ENCODE data around the gene CST9L. TPM values are rescaled to one million over a fixed set of nuclear protein-coding genes. Genes with fewer than 3 reads are reported as not detected.

CST9L gene
- total and polyA plus RNA-seq, 2 of the 13 experiments (the other 11 are each of a cell fraction or from before 2014, with no cell fraction given), result 0.15 TPM; not detected in 1

- Histone ChIP-seq H3K27me3 (ENCODE audit: control insufficient read depth in 1 of 2, insufficient read depth in 2 of 2, low read length in 2 of 2) (peaks cover 2 to 16% of the 10 kb centered on the region in 2 experiments; a peak in 4 of 5 replicates), H3K4me1 (ENCODE audit: insufficient read depth, low read length) (peaks cover 29% of the 10 kb centered on the region), H3K4me3 (replicated peaks in 1 of 3; ENCODE audit: insufficient read depth in 1 of 3, low read depth in 2 of 3, low read length in 3 of 3) (peak overlapping the region in 1 of 3 experiments; percentile 43; a peak in 1 of 6 replicates), H3K9me3 (ENCODE audit: low read length) (no peaks in the 10 kb centered on the region), H4K20me1 (ENCODE audit: insufficient read depth, low read length) (no peaks in the 10 kb centered on the region), H2AFZ (ENCODE audit: low read length) (peak overlapping the region; percentile 39), H3K9ac (ENCODE audit: insufficient read depth, low read depth, low read length) (peak overlapping the region; percentile 59), H3K36me3 (replicated peaks in 1 of 2; ENCODE audit: control insufficient read depth in 1 of 2, insufficient read depth in 2 of 2, low read length in 2 of 2) (no peaks in the 10 kb centered on the region), H3K4me2 (ENCODE audit: low read depth, low read length) (peak overlapping the region; percentile 67), H3K27ac (ENCODE audit: extremely low read length, insufficient read depth, low read length) (no peak overlapping the region), H3K79me2 (ENCODE audit: insufficient read depth, low read length) (no peaks in the 10 kb centered on the region)
- in situ Hi-C loops (cut with HindIII; ENCODE audit: extremely low pct_ligation_motif_present, low pct_unique_long_range_greater_than_20kb), result loop anchor here (5.0 kb wide), 1 partner anchor 166 kb away; no protein-coding TSS in a partner anchor
- no TSS peak for BruUV-seq (replicated peaks)
- FAIRE-seq, result no peak
- DNase-seq (ENCODE audit: low spot score), result peak; percentile 44
- peak; percentile 70 for ATAC-seq
- POLR2A ChIA-PET, result interaction anchor here (0.8 to 4.0 kb wide), 11 partner anchors 12 to 167 kb away, joined by 3 to 22 read pairs (median 5); partner anchors contain the start of gene CST3
- intact Hi-C loops (cut with micrococcal nuclease; ENCODE audit: unreplicated experiment), result loop anchor here (5.0 kb wide), 1 partner anchor 246 kb away; the partner anchor contains the start of gene GZF1
- CTCF ChIA-PET (ENCODE audit: low intra/inter-chr PET ratio, low total read pairs), result interaction anchor here (1.7 kb wide), 1 partner anchor 166 kb away, joined by 6 read pairs; no protein-coding TSS in a partner anchor
- 28% methylated on average over 18 of the region's 18 CpGs for WGBS (ENCODE audit: low lambda C conversion rate)
- TF ChIP-seq SOX6 (IDR thresholded peaks at IDR 0.05) (no peak), SOX6 (CRISPR knock-in tag; IDR thresholded peaks at IDR 0.05) (0 out of 2 replicates have a peak, but pooled peaks have one; percentile 9), ZFYVE20 (CRISPR knock-in tag; IDR thresholded peaks at IDR 0.05; ENCODE audit: borderline replicate concordance, low read depth) (no peak), KLF16 (CRISPR knock-in tag; IDR thresholded peaks at IDR 0.05) (no peak), ZIK1 (CRISPR knock-in tag; IDR thresholded peaks at IDR 0.05; ENCODE audit: borderline replicate concordance, low read depth) (no peak), ZNF776 (CRISPR knock-in tag; IDR thresholded peaks at IDR 0.05) (no peak), TCF7 (IDR thresholded peaks at IDR 0.05; ENCODE audit: low read depth) (peak; percentile 68; the same call in 1 of the 2 replicates), TEAD3 (CRISPR knock-in tag; optimal IDR thresholded peaks at IDR 0.05; ENCODE audit: borderline replicate concordance) (peak; percentile 59), ZNF788 (CRISPR knock-in tag; IDR thresholded peaks at IDR 0.05; ENCODE audit: borderline replicate concordance) (peak; percentile 49; the same call in 1 of the 2 replicates), ZFP37 (CRISPR knock-in tag; IDR thresholded peaks at IDR 0.05; ENCODE audit: borderline replicate concordance) (no peak), ZNF432 (CRISPR knock-in tag; IDR thresholded peaks at IDR 0.05; ENCODE audit: borderline replicate concordance) (no peak), ZNF839 (CRISPR knock-in tag; IDR thresholded peaks at IDR 0.05; ENCODE audit: borderline replicate concordance) (0 out of 2 replicates have a peak, but pooled peaks have one; percentile 43), ISX (CRISPR knock-in tag; conservative IDR thresholded peaks at IDR 0.05) (no peak), HNRNPH1 (optimal IDR thresholded peaks at IDR 0.05; ENCODE audit: low read depth, low read length) (no peak), ZNF274 (CRISPR knock-in tag; IDR thresholded peaks at IDR 0.05) (peak; percentile 28; the same call in 1 of the 2 replicates), ETV6 (CRISPR knock-in tag; conservative IDR thresholded peaks at IDR 0.05) (peak; percentile 66; the same call in 1 of the 2 replicates), ZNF616 (CRISPR knock-in tag; IDR thresholded peaks at IDR 0.05; ENCODE audit: low read depth) (no peak), MLXIP (CRISPR knock-in tag; IDR thresholded peaks at IDR 0.05; ENCODE audit: borderline replicate concordance) (no peak), GABPB1 (CRISPR knock-in tag; IDR thresholded peaks at IDR 0.05) (0 out of 2 replicates have a peak, but pooled peaks have one; percentile 4)
- TF ChIP-seq, protein P1, sequence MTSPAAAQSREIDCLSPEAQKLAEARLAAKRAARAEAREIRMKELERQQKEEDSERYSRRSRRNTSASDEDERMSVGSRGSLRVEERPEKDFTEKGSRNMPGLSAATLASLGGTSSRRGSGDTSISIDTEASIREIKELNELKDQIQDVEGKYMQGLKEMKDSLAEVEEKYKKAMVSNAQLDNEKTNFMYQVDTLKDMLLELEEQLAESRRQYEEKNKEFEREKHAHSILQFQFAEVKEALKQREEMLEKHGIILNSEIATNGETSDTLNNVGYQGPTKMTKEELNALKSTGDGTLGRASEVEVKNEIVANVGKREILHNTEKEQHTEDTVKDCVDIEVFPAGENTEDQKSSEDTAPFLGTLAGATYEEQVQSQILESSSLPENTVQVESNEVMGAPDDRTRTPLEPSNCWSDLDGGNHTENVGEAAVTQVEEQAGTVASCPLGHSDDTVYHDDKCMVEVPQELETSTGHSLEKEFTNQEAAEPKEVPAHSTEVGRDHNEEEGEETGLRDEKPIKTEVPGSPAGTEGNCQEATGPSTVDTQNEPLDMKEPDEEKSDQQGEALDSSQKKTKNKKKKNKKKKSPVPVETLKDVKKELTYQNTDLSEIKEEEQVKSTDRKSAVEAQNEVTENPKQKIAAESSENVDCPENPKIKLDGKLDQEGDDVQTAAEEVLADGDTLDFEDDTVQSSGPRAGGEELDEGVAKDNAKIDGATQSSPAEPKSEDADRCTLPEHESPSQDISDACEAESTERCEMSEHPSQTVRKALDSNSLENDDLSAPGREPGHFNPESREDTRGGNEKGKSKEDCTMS (CRISPR knock-in tag; conservative IDR thresholded peaks at IDR 0.05), result no peak
Measured at GRCh38 chr20:23608251-23608846, 40.1 kb upstream of the CST9L start.
